GM13977 (cell line): Measurements from ENCODE around the gene SLC5A5.

Experiments used
- DNase-seq: peaks from one replicate; pipeline ENCODE4 v3.0.0; 2012; ENCODE audit warnings: low spot score
- CTCF ChIP-seq: IDR thresholded peaks from 2 replicates; pipeline ENCODE4 v1.5.1; 2012; ENCODE audit warnings: mild to moderate bottlenecking, control low read depth; ENCODE audit not compliant: insufficient read depth; ENCODE audit errors: extremely low read depth, missing control alignments
- in situ Hi-C: fragments of 300-500 bp; cut with MboI; formaldehyde crosslinking; loops from one replicate; pipeline ENCODE4 v1.12.0; 2022; ENCODE audit warnings: low sequenced_read_pairs, low pct_unique_long_range_greater_than_20kb, mixed read lengths, inconsistent platforms; ENCODE audit not compliant: unreplicated experiment

Gene SLC5A5

GRCh38 chr19:17860331-17860992, 11.3 kb upstream of the SLC5A5 start:
- in situ Hi-C loops: no loop called here
- TF ChIP-seq CTCF: no peak
- DNase-seq: no peak

GRCh38 chr19:17860993-17861360, 10.8 kb upstream of the SLC5A5 start:
- in situ Hi-C loops: no loop called here
- no peak for DNase-seq
- TF ChIP-seq CTCF: no peak

GRCh38 chr19:17861542-17862402, 10.0 kb upstream of the SLC5A5 start:
- in situ Hi-C loops: no loop called here
- no peak for DNase-seq
- TF ChIP-seq CTCF: no peak

- TF ChIP-seq CTCF: peak; percentile 31
- no peak for DNase-seq
- in situ Hi-C loops: no loop called here
These were observed 8.8 kb upstream of the SLC5A5 start for GRCh38 chr19:17862711-17863519.

- no peak for TF ChIP-seq CTCF
- in situ Hi-C loops: no loop called here
These were observed 8.1 kb upstream of the SLC5A5 start for GRCh38 chr19:17863520-17864182.

More at GRCh38 chr19:17863520-17864182, 8.1 kb upstream of the SLC5A5 start:
- no peak for DNase-seq
